Nephron progenitor cell (in vitro differentiated cells): ENCODE results near the gene SNAI3.

Source experiments
- DNase-seq: peaks from one replicate; pipeline ENCODE4 v3.0.0; 2021
- H3K27ac Mint-ChIP-seq: 2 replicates; pipeline ENCODE4 v1.8.0; 2021; ENCODE audit warnings: mild to moderate bottlenecking, moderate library complexity, mixed read lengths
- H3K27me3 Mint-ChIP-seq: 2 replicates; pipeline ENCODE4 v1.8.0; 2021; ENCODE audit warnings: mild to moderate bottlenecking, low read depth, mixed read lengths; ENCODE audit not compliant: poor library complexity
- H3K36me3 Mint-ChIP-seq: 2 replicates; pipeline ENCODE4 v1.8.0; 2021; ENCODE audit warnings: low read depth, mixed read lengths
- H3K4me1 Mint-ChIP-seq: 2 replicates; pipeline ENCODE4 v1.8.0; 2021; ENCODE audit warnings: mixed read lengths
- H3K4me3 Mint-ChIP-seq: 2 replicates; pipeline ENCODE4 v1.8.0; 2021; ENCODE audit warnings: mild to moderate bottlenecking, moderate library complexity, mixed read lengths
- H3K9me3 Mint-ChIP-seq: 2 replicates; pipeline ENCODE4 v1.8.0; 2021; ENCODE audit warnings: mild to moderate bottlenecking, moderate library complexity, mixed read lengths
- TF ChIP-seq, protein P1 (sequence below): fragments of 200-600 bp; sonication (generic); IDR thresholded peaks from 2 replicates; pipeline ENCODE4 v1.5.0; 2021; ENCODE audit warnings: antibody characterized with exemption

SNAI3 gene

DNA sequence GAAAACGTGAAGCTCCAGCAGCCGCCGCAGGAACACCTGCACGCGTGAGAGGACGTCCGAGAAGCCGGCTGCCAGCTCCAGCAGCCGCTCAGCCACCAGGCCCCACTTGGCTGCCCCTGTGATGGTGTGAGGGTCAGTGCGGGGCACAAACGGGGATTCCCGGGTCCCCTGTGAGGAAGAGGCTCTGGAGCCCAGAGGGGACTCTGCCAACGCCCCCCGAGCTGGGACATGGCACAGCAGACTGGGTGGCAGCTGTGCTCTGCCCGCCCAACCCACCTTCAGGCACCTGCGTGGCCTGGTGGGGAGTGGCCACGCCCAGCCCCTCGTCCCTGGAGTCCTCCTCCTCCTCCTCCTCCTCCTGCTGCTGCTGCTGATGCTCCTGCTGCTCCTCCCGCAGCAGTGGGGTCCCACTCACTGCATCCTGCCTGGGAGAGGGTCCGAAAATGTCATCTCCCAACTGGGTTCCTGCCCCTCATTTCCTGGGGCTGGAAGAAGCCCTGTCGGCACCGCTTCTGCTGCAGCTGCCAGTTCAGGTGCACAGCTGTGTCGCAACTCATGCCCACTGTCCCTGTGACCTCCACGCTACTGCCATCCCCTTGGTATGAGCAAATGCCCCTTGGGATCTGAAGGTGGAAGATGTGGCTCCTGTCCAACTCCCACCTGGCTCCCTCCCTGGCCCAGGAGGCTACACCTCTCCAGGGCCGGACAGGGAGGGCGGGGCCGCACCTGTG lies 47.5 kb upstream of the SNAI3 start:
- Mint-ChIP-seq H3K27ac (no peak overlapping the region), H3K4me3 (no peak overlapping the region), H3K4me1 (peaks cover 15% of the 10 kb centered on the region), H3K27me3 (no peaks in the 10 kb centered on the region), H3K36me3 (no peaks in the 10 kb centered on the region), H3K9me3 (no peaks in the 10 kb centered on the region)
- TF ChIP-seq, protein P1, sequence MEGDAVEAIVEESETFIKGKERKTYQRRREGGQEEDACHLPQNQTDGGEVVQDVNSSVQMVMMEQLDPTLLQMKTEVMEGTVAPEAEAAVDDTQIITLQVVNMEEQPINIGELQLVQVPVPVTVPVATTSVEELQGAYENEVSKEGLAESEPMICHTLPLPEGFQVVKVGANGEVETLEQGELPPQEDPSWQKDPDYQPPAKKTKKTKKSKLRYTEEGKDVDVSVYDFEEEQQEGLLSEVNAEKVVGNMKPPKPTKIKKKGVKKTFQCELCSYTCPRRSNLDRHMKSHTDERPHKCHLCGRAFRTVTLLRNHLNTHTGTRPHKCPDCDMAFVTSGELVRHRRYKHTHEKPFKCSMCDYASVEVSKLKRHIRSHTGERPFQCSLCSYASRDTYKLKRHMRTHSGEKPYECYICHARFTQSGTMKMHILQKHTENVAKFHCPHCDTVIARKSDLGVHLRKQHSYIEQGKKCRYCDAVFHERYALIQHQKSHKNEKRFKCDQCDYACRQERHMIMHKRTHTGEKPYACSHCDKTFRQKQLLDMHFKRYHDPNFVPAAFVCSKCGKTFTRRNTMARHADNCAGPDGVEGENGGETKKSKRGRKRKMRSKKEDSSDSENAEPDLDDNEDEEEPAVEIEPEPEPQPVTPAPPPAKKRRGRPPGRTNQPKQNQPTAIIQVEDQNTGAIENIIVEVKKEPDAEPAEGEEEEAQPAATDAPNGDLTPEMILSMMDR, result no peak
- no peak for DNase-seq

DNA sequence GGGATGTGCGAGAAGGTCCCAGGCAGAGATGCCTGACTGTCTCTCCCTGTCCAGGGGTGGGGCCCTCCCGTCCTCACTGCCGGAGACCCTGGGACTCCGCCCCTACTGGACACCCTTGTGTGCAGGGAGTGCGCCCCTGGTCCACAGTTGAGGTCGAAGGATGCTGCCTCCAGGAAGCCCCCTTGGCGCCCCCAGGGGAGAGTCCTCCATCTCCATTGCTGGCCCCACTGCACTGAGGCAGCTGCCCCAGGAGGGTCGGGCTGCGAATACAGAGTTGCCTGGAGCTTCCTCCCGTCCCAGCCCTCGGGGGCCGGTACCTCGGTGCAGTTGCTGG lies 46.6 kb upstream of the SNAI3 start:
- no peaks in the 10 kb centered on the region for H3K36me3 Mint-ChIP-seq

DNA sequence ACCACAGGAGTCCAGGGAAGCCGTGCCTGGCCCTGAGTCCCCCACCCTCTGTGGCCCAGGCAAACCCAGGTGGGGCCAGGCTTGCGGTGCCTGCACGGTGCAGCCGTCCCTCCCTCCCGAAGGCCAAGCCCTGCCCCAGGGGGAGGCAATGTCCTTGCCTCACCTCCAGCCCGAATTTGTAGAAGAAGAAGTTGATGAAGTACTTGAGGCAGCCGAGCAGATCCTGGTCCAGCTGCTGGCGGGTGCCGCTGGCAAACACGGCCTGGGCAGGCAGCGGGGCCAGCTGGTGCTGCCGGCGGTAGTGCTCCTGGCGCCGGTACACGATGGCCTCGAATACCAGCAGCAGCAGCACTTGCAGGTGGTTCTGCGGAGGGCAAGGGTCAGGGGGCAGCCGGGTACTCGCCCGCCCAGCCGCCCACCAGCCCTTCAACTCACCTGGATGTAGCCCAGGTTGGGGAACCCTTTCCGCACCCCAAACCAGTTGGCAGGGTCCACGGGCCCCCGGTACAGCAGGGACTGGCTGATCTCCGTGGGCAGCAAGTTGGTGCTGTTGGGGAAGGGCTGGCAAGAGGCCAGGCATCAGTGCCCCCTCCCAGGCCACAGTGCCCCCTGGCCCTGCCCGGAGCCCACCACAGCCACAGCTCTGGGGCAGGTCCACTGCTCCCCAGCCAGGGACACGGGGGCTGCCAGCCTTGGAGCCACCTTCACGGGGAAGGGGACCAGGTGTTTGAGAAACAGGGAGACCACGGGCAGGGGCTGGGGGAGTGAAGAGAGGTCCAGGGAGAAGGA lies 46.1 kb upstream of the SNAI3 start:
- H3K27ac Mint-ChIP-seq, result no peak overlapping the region
- no peaks in the 10 kb centered on the region for H3K27me3 Mint-ChIP-seq
- H3K36me3 Mint-ChIP-seq, result no peaks in the 10 kb centered on the region
- H3K4me3 Mint-ChIP-seq, result no peak overlapping the region
- DNase-seq, result no peak
- TF ChIP-seq, protein P1, result no peak
- no peaks in the 10 kb centered on the region for H3K9me3 Mint-ChIP-seq
- H3K4me1 Mint-ChIP-seq, result peaks cover 10% of the 10 kb centered on the region

More for the DNA sequence above, 46.6 kb upstream of the SNAI3 start:
- no peak for DNase-seq
- peaks cover 10% of the 10 kb centered on the region for H3K4me1 Mint-ChIP-seq
- H3K4me3 Mint-ChIP-seq, result no peak overlapping the region
- TF ChIP-seq, protein P1, result no peak
- H3K27ac Mint-ChIP-seq, result no peak overlapping the region
- no peaks in the 10 kb centered on the region for H3K9me3 Mint-ChIP-seq
- no peaks in the 10 kb centered on the region for H3K27me3 Mint-ChIP-seq

DNA sequence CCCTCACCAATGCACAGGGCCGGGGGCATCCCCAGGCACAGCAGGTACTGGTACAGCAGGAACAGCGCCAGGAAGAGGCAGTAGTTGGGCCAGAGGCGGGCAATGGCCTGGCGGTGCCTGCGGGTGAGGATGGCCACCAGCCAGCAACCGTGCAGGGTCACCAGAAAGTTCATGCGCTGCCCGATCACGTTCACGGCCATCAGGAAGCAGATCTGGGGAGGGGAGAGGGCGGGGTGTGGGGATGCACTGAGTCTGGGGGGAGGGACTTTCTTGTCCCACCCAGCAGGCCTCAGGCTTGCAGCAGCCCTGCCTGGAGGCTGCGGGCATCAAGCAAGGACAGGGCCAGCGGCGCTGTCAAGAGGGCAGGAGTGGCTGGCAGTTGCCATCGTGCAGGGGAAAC lies 45.4 kb upstream of the SNAI3 start:
- H3K36me3 Mint-ChIP-seq, result no peaks in the 10 kb centered on the region
- H3K9me3 Mint-ChIP-seq, result no peaks in the 10 kb centered on the region
- no peak overlapping the region for H3K4me3 Mint-ChIP-seq
- H3K27me3 Mint-ChIP-seq, result no peaks in the 10 kb centered on the region
- no peak overlapping the region for H3K27ac Mint-ChIP-seq
- DNase-seq, result no peak
- TF ChIP-seq, protein P1, result no peak
- peaks cover 10% of the 10 kb centered on the region for H3K4me1 Mint-ChIP-seq

DNA sequence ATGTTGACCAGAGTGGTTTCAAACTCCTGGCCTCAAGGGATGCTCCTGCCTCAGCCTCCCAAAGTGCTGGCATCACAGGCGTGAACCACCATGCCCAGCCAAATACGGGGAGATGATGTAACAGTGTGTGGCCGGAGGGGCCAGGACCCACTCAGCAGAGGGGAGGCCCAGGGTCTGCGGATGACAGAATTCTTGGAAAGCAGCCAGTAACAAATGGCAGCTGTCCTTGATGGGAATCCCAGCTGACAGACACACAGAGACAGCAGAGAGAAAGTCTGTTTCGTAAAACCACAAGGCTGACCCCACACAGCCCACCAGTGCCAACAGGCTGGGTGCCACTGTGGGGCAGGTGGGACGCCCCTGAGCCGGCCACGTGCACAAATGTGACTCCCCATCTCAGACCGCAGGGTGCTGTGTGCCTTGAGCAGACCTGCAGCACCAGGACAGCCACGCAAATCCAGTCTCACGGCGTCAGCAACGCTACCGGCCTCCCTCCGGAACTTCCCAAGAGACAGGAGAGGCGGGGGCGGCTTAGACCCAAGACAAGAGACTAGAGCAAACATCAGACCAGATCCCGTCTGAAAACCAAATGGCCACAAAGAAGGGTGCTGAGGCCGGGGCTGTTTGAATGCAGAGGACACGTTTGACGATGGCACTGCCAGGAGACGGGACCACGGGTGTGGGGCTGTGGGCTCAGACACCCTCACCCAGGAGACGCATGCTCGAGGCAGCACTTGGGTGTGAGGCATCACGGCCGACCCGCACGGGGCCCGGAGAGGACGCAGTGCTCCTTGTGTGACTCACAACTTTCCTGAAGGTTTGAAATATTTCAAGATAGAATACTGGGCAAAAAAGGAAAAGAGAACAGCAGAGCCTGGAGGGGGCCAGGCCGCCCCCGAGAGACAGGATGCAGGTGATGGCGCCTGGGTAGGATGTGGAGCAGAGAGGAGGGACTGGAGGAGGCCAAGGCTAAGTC lies 44.6 kb upstream of the SNAI3 start:
- Mint-ChIP-seq H3K27me3 (no peaks in the 10 kb centered on the region), H3K9me3 (no peaks in the 10 kb centered on the region), H3K27ac (no peak overlapping the region), H3K4me3 (no peak overlapping the region), H3K4me1 (peaks cover 10% of the 10 kb centered on the region), H3K36me3 (no peaks in the 10 kb centered on the region)
- DNase-seq, result no peak
- TF ChIP-seq, protein P1, result no peak
